Kidney epithelial cell (primary cell): Measurements from ENCODE around the gene TMPRSS11B. TPM values are rescaled to one million over a fixed set of nuclear protein-coding genes. Genes with fewer than 3 reads are reported as not detected.
"Not testable (repeated sequence)": the region's sequence is repeated elsewhere in the genome, so short reads cannot be mapped to it uniquely, and the experiment has no call there.

Experiments
- DNase-seq: peaks from one replicate; pipeline ENCODE4 v3.0.0-alpha.2; 2010; ENCODE audit warnings: low read depth
- H3K27me3 ChIP-seq: 2 replicates; pipeline ENCODE4 v1.6.0; 2011; ENCODE audit warnings: low read length; ENCODE audit not compliant: control insufficient read depth, insufficient read depth
- H3K36me3 ChIP-seq: 2 replicates; pipeline ENCODE4 v1.5.1; 2011; ENCODE audit warnings: low read length; ENCODE audit not compliant: control insufficient read depth, insufficient read depth
- H3K4me3 ChIP-seq: 2 replicates; pipeline ENCODE4 v1.5.1; 2011; ENCODE audit warnings: low read depth, mild to moderate bottlenecking, control low read depth, low read length
- total RNA-seq: library from RNA; depleted of rRNA; stranded (reverse); fragments of >200 nt; gene quantifications from 2 replicates; pipeline ENCODE4 v1.2.3, GENCODE V29; 2015
- TF ChIP-seq, protein P1 (sequence below): IDR thresholded peaks from 2 replicates; pipeline ENCODE4 v1.5.1; 2011; ENCODE audit warnings: mild to moderate bottlenecking, moderate library complexity, low read length, control low read depth, inconsistent platforms; ENCODE audit not compliant: insufficient read depth, poor library complexity, severe bottlenecking

The TMPRSS11B gene
- total RNA-seq, 1 donor from 2014 or later, result not detected

DNA sequence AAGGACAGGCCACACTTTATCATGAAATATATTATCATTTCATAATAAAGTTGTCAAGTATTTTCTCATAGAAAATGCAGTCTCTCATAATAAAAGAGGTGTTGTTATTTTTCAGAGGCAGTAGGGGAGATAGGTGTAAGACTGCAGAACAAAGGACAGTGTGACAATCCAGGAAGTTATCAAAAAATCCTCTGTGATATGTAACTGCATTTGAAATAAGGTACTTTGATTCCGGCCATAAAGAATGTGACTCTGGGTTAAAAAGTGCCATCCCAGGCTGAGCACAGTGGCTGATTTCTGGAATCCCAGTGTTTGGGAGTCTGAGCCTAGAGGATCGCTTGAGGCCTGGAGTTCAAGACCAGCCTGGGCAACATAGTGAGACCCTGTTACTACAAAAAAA is 37.6 kb upstream of the TMPRSS11B start:
- TF ChIP-seq, protein P1, sequence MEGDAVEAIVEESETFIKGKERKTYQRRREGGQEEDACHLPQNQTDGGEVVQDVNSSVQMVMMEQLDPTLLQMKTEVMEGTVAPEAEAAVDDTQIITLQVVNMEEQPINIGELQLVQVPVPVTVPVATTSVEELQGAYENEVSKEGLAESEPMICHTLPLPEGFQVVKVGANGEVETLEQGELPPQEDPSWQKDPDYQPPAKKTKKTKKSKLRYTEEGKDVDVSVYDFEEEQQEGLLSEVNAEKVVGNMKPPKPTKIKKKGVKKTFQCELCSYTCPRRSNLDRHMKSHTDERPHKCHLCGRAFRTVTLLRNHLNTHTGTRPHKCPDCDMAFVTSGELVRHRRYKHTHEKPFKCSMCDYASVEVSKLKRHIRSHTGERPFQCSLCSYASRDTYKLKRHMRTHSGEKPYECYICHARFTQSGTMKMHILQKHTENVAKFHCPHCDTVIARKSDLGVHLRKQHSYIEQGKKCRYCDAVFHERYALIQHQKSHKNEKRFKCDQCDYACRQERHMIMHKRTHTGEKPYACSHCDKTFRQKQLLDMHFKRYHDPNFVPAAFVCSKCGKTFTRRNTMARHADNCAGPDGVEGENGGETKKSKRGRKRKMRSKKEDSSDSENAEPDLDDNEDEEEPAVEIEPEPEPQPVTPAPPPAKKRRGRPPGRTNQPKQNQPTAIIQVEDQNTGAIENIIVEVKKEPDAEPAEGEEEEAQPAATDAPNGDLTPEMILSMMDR, result no peak
- Histone ChIP-seq H3K4me3 (no peak overlapping the region), H3K36me3 (no peaks in the 10 kb centered on the region), H3K27me3 (no peaks in the 10 kb centered on the region)
- no peak for DNase-seq

DNA sequence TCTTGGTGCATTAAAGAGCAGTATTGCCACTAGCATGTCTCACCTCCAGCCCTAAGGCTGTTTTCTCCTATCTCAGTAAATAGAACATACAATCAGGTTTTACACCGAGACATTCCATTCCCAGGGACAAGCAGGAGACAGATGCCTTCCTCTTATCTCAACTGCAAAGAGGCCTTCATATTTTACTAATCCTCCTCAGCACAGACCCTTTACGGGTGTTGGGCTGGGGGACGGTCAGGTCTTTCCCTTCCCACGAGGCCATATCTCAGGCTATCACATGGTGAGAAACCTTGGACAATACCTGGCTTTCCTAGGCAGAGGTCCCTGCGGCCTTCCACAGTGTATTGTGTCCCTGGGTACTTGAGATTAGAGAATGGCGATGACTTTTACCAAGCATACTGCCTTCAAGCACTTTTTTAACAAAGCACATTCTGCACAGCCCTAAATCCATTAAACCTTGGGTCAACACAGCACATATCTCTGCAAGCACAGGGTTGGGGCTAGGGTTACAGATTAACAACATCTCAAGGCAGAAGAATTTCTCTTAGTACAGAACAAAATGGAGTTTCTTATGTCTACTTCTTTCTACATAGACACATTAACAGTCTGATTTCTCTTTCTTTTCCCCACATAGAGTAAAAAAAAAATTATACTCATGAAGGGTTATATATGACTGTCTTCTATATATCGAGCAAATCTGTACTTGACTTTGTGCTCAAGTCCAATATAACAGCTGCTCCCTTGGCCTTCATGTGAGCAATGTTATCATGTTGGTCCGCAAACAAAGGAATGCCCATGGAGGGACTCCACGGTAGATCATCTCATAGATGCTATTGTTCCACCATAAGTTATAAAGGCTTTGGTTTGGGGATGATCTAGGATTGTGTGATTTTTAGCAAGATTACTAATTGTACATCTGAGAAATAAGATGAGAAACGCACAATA is 36.6 kb upstream of the TMPRSS11B start:
- not testable (repeated sequence) for H3K4me3 ChIP-seq, DNase-seq, H3K36me3 ChIP-seq, H3K27me3 ChIP-seq

DNA sequence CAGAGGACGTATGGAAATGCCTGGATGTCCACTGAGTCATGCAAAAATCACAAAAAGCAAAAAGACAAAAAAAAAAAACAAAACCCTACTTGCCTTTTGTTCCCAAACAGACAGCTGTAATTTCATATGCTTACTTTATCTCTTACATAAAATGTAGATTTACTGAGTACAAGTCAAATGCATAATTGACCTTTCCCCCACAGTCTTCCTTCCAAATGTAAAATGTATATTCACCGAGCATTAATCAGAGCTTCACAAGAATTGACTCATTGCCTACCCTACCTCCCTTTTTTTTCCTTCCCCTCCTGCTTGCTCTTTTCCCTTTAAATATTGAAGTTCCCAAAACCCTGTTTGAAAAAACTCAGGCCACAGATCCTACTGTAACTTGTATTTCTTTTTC is 32.5 kb upstream of the TMPRSS11B start:
- H3K4me3 ChIP-seq, result no peak overlapping the region

DNA sequence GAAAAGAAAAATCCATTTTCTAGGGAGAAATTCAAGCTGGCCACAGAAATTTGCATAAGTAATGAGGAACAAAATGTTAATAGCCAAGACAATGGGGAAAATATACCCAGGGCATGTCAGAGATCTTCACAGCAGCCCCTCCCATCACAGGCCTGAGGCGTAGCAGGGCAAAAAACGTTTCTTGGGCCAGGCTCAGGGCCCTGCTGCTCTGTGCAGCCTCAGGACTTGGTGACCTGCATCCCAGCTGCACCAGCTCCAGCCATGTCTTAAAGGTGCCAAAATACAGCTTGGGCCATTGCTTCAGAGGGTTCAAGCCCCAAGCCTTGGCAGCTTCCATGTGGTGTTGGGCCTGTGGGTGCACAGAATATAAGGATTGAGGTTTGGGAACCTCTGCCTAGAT is 32.1 kb upstream of the TMPRSS11B start:
- TF ChIP-seq, protein P1, result no peak
- H3K27me3 ChIP-seq, result no peaks in the 10 kb centered on the region

More for the DNA sequence above, 32.5 kb upstream of the TMPRSS11B start:
- no peak for DNase-seq
- no peaks in the 10 kb centered on the region for H3K27me3 ChIP-seq
- TF ChIP-seq, protein P1, result no peak
- H3K36me3 ChIP-seq, result no peaks in the 10 kb centered on the region

DNA sequence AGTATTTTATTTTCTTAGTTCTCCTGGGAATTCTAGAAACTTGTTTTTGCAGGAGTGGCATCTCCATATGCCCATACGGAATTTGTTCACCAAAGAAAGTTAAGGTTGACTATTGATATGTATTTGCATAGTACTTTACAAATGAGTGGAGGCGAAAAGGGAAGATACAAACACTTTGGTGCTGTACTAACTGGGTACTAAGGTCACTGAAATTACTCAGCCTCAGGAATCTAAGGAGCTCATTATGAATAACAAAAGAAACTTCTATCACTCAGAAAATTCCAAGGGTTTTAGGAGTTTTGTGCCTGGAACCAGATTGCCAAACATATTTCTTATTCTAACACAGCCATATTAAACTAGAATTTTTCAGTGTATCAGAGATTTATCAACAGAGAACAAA is 27.4 kb upstream of the TMPRSS11B start:
- DNase-seq, result no peak
- H3K4me3 ChIP-seq, result no peak overlapping the region
- no peaks in the 10 kb centered on the region for H3K27me3 ChIP-seq
- TF ChIP-seq, protein P1, result no peak
- no peaks in the 10 kb centered on the region for H3K36me3 ChIP-seq

More for the DNA sequence above, 32.1 kb upstream of the TMPRSS11B start:
- DNase-seq, result no peak
- Histone ChIP-seq H3K4me3 (no peak overlapping the region), H3K36me3 (no peaks in the 10 kb centered on the region)

DNA sequence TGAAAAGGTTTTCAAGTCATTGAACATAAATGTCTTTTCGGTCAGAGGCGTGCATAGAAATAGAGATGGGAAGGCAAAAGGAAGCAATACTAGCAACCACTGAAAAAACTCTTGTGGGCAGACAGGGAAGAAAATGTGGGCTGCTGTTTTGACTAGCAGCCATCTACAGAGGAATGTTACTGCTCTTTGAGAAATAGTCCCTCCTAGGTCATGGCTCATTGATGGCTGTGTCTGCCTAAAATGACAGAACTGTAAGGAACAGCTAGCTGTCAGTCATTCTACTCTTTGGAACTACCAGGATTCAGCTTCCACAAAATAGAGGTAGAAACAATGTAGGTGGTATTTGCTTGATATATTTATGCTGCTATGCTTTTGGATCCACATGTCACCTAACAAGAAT is 26.9 kb upstream of the TMPRSS11B start:
- H3K36me3 ChIP-seq, result no peaks in the 10 kb centered on the region
- H3K27me3 ChIP-seq, result no peaks in the 10 kb centered on the region
- no peak for DNase-seq
- H3K4me3 ChIP-seq, result peak overlapping the region; percentile 29
- TF ChIP-seq, protein P1, result no peak
